PC-9 (cell line): ENCODE measurements around the gene RASGRF1. TPM values are rescaled to one million over a fixed set of nuclear protein-coding genes. Genes with fewer than 3 reads are reported as not detected.

Source experiments
- BruUV-seq: library from RNA; stranded (reverse); fragments of 400-500 nt; replicated peaks from 2 replicates; lab custom pipeline; 2021; lab: Mats Ljungman, UMichigan
- CTCF ChIA-PET: fragments of 300-600 bp; sonication (Branson Sonifier 250); formaldehyde crosslinking; loops from one replicate; lab custom pipeline; 2022; ENCODE audit warnings: antibody characterized with exemption; lab: Charles Lee
- POLR2A ChIA-PET: fragments of 300-600 bp; sonication (Branson Sonifier 250); formaldehyde crosslinking; loops from one replicate; lab custom pipeline; 2022; ENCODE audit warnings: antibody characterized with exemption; ENCODE audit not compliant: unreplicated experiment; lab: Charles Lee
- DNase-seq, 2 experiments: peaks; one replicate each; pipeline versions ENCODE4 v3.0.0 to v3.0.0-alpha.2; 2015 to 2022; ENCODE audit warnings: mixed read lengths in 1 of 2
- H2AFZ ChIP-seq: fragments of 200-600 bp; sonication (generic); 2 replicates; pipeline ENCODE4 v1.8.1; 2017; ENCODE audit warnings: antibody characterized with exemption
- H3F3A ChIP-seq: fragments of 200-600 bp; sonication (generic); 2 replicates; pipeline ENCODE4 v1.8.1; 2017; ENCODE audit warnings: antibody characterized with exemption, mild to moderate bottlenecking, low read depth; ENCODE audit not compliant: insufficient read depth
- H3K27ac ChIP-seq: fragments of 200-600 bp; sonication (generic); 2 replicates; pipeline ENCODE4 v1.6.1; 2016; ENCODE audit warnings: mixed run types
- H3K27me3 ChIP-seq: fragments of 200-600 bp; sonication (generic); 2 replicates; pipeline ENCODE4 v1.6.1; 2016; ENCODE audit warnings: low read depth, mixed run types; ENCODE audit not compliant: insufficient read depth
- H3K36me3 ChIP-seq: fragments of 200-600 bp; sonication (generic); 2 replicates; pipeline ENCODE4 v1.6.1; 2016; ENCODE audit warnings: low read depth, mixed run types
- H3K4me1 ChIP-seq: fragments of 200-600 bp; sonication (generic); replicated peaks from 2 replicates; pipeline ENCODE4 v1.6.1; 2016; ENCODE audit warnings: mixed run types; ENCODE audit not compliant: insufficient read depth
- H3K4me2 ChIP-seq: fragments of 200-600 bp; sonication (generic); 2 replicates; pipeline ENCODE4 v1.6.1; 2017; ENCODE audit warnings: mixed run types
- H3K4me3 ChIP-seq: fragments of 200-600 bp; sonication (generic); 2 replicates; pipeline ENCODE4 v1.6.1; 2016; ENCODE audit warnings: mixed run types
- H3K79me2 ChIP-seq: fragments of 200-600 bp; sonication (generic); 2 replicates; pipeline ENCODE4 v1.6.1; 2017; ENCODE audit warnings: low read depth, mixed run types
- H3K9me2 ChIP-seq: fragments of 200-600 bp; sonication (generic); 2 replicates; pipeline ENCODE4 v1.8.1; 2017; ENCODE audit warnings: mild to moderate bottlenecking; ENCODE audit not compliant: insufficient read depth
- H3K9me3 ChIP-seq: fragments of 200-600 bp; sonication (generic); 2 replicates; pipeline ENCODE4 v1.8.1; 2016; ENCODE audit warnings: low read depth; ENCODE audit not compliant: insufficient read depth
- H4K20me1 ChIP-seq: fragments of 200-600 bp; sonication (generic); 2 replicates; pipeline ENCODE4 v1.8.1; 2017; ENCODE audit not compliant: insufficient read depth
- EZH2 ChIP-seq: fragments of 200-600 bp; sonication (generic); IDR thresholded peaks from 2 replicates; pipeline ENCODE4 v1.8.0; 2017; ENCODE audit warnings: antibody characterized with exemption, low read depth
- intact Hi-C: fragments of 100-400 bp; cut with micrococcal nuclease; formaldehyde crosslinking; loops from one replicate; pipeline ENCODE4 v1.10.0; 2022; ENCODE audit not compliant: unreplicated experiment
- total RNA-seq: library from RNA; stranded (reverse); gene quantifications from 2 replicates; pipeline ENCODE4 v1.2.3, GENCODE V29; 2021
- TF ChIP-seq, protein P1 (sequence below): fragments of 200-600 bp; sonication (generic); conservative IDR thresholded peaks from 2 replicates; pipeline ENCODE4 v1.6.1; 2017; ENCODE audit warnings: mixed run types, antibody characterized with exemption, mild to moderate bottlenecking, moderate library complexity

RASGRF1 gene
- total RNA-seq, 1 experiment from 2014 or later = 6.0 TPM

DNA sequence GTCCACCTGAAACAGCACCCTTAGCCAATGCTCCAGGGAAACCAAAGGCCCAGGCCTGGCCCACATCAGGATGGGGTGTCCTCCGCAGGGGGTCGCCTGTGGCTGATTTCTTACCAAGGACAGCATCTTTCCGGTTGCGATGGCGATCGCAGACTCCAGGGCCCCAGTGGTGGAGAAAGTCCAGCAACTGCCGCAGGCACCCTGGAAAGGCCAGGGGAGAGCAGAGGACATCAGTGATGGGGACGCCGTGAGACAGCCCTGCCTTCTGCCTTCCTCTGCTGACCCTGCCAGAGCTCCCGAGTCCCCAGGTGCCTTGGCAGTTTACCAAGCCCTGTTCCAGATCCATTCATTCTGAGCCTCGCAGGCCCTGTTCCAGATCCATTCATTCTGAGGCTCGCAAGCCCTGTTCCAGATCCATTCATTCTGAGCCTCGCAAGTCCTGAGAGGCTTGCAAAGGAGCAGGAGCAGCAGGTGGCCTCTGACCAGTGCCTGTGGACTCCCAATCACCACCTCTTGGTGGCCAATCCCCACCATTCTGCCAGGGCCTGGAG, 158.2 kb downstream of the RASGRF1 start:
- Histone ChIP-seq H2AFZ (no peak overlapping the region), H3K9me3 (no peaks in the 10 kb centered on the region), H3K79me2 (no peaks in the 10 kb centered on the region), H3K4me2 (no peak overlapping the region), H3K36me3 (no peaks in the 10 kb centered on the region), H3F3A (peaks cover 28% of the 10 kb centered on the region), H3K9me2 (no peaks in the 10 kb centered on the region), H4K20me1 (no peaks in the 10 kb centered on the region), H3K27ac (no peak overlapping the region), H3K27me3 (no peaks in the 10 kb centered on the region), H3K4me3 (no peak overlapping the region), H3K4me1 (peaks cover 22% of the 10 kb centered on the region)
- no peak for DNase-seq
- no peak for TF ChIP-seq EZH2
- TF ChIP-seq, protein P1, sequence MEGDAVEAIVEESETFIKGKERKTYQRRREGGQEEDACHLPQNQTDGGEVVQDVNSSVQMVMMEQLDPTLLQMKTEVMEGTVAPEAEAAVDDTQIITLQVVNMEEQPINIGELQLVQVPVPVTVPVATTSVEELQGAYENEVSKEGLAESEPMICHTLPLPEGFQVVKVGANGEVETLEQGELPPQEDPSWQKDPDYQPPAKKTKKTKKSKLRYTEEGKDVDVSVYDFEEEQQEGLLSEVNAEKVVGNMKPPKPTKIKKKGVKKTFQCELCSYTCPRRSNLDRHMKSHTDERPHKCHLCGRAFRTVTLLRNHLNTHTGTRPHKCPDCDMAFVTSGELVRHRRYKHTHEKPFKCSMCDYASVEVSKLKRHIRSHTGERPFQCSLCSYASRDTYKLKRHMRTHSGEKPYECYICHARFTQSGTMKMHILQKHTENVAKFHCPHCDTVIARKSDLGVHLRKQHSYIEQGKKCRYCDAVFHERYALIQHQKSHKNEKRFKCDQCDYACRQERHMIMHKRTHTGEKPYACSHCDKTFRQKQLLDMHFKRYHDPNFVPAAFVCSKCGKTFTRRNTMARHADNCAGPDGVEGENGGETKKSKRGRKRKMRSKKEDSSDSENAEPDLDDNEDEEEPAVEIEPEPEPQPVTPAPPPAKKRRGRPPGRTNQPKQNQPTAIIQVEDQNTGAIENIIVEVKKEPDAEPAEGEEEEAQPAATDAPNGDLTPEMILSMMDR = no peak
- BruUV-seq = no TSS peak
- intact Hi-C loops = no loop called here
- POLR2A ChIA-PET = no interaction called here
- CTCF ChIA-PET = no interaction called here

GRCh38 chr15:78931439-78932257, 158.9 kb downstream of the RASGRF1 start:
- ChIA-PET CTCF (interaction anchor here (1.1 to 1.5 kb wide), 2 partner anchors 48 to 253 kb away, joined by 3 to 8 read pairs; no protein-coding TSS in a partner anchor), POLR2A (interaction anchor here (0.8 kb wide), 1 partner anchor 72 kb away, joined by 6 read pairs; no protein-coding TSS in a partner anchor)
- no peaks in the 10 kb centered on the region for H3K9me3 ChIP-seq
- H3F3A ChIP-seq = peaks cover 28% of the 10 kb centered on the region
- no peak for TF ChIP-seq EZH2
- TF ChIP-seq, protein P1 = no peak
- H3K36me3 ChIP-seq = no peaks in the 10 kb centered on the region
- H3K4me1 ChIP-seq = peaks cover 22% of the 10 kb centered on the region
- H3K4me3 ChIP-seq = no peak overlapping the region
- intact Hi-C loops = loop anchor here (1.0 to 2.0 kb wide), 3 partner anchors 13 to 239 kb away; partner anchors contain the start of gene CTSH
- peak overlapping the region; percentile 37; the same call in 1 of the 2 replicates for H3K4me2 ChIP-seq
- H3K27ac ChIP-seq = peak overlapping the region; percentile 71
- no peaks in the 10 kb centered on the region for H3K79me2 ChIP-seq
- no peaks in the 10 kb centered on the region for H3K27me3 ChIP-seq
- no peak for DNase-seq
- no peaks in the 10 kb centered on the region for H4K20me1 ChIP-seq
- H3K9me2 ChIP-seq = no peaks in the 10 kb centered on the region
- no TSS peak for BruUV-seq
- H2AFZ ChIP-seq = no peak overlapping the region

GRCh38 chr15:78930577-78931388, 159.8 kb downstream of the RASGRF1 start:
- H4K20me1 ChIP-seq = no peaks in the 10 kb centered on the region
- no peaks in the 10 kb centered on the region for H3K36me3 ChIP-seq
- H3K4me2 ChIP-seq = peak overlapping the region; percentile 63
- BruUV-seq = no TSS peak
- H3F3A ChIP-seq = peaks cover 25% of the 10 kb centered on the region
- H3K79me2 ChIP-seq = no peaks in the 10 kb centered on the region
- POLR2A ChIA-PET = interaction anchor here (0.8 kb wide), 1 partner anchor 73 kb away, joined by 6 read pairs; no protein-coding TSS in a partner anchor
- H3K27me3 ChIP-seq = no peaks in the 10 kb centered on the region
- no peak overlapping the region for H3K4me3 ChIP-seq
- peaks cover 22% of the 10 kb centered on the region for H3K4me1 ChIP-seq
- H3K9me3 ChIP-seq = no peaks in the 10 kb centered on the region
- TF ChIP-seq EZH2 = no peak
- TF ChIP-seq, protein P1 = no peak
- no peak overlapping the region for H2AFZ ChIP-seq
- H3K27ac ChIP-seq = peak overlapping the region; percentile 85
- intact Hi-C loops = loop anchor here (1.0 to 2.0 kb wide), 3 partner anchors 14 to 240 kb away; partner anchors contain the start of gene CTSH
- peak; percentile 89 to 98 for DNase-seq
- H3K9me2 ChIP-seq = no peaks in the 10 kb centered on the region
- CTCF ChIA-PET = interaction anchor here (0.6 to 1.5 kb wide), 3 partner anchors 10 to 254 kb away, joined by 3 to 8 read pairs (median 4); no protein-coding TSS in a partner anchor
